ENCODE results near the gene ERP27. TPM values are rescaled to one million over a fixed set of nuclear protein-coding genes. Genes with fewer than 3 reads are reported as not detected.

ERP27 gene
- total RNA-seq, 1 experiment from 2014 or later: 0.98 TPM

DNA sequence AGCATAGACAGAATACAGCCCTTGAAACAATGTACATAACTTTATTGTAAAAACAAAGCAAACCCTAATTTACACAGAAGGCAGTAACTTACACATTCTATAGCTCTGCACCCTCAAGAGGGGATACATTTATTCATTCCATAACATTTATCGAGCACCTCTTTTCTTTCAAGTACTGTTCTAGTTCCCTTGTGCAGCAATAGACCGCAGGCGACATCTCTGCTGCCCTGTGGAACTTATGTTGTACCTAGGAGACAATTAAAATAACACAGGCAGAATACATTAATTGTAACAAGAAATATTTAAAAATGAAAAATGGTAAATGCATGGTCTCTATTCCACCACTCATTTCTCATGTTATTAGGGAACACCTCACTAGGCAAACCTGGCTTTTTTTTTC lies 24.5 kb upstream of the ERP27 start:
- Histone ChIP-seq H3K4me1 (no peaks in the 10 kb centered on the region), H3K27me3 (replicated peaks; ENCODE audit: control insufficient read depth, insufficient read depth, low read length) (no peaks in the 10 kb centered on the region), H3K36me3 (ENCODE audit: control insufficient read depth, insufficient read depth, low read length) (no peaks in the 10 kb centered on the region), H3K9me3 (no peaks in the 10 kb centered on the region), H3K4me3 (ENCODE audit: low read depth, low read length) (no peak overlapping the region)
- POLR2A ChIA-PET: no interaction called here
- DNase-seq: no peak
- no peak overlapping the region for H3K4me3 Mint-ChIP-seq (ENCODE audit: unreplicated experiment)
- TF ChIP-seq, protein P1, sequence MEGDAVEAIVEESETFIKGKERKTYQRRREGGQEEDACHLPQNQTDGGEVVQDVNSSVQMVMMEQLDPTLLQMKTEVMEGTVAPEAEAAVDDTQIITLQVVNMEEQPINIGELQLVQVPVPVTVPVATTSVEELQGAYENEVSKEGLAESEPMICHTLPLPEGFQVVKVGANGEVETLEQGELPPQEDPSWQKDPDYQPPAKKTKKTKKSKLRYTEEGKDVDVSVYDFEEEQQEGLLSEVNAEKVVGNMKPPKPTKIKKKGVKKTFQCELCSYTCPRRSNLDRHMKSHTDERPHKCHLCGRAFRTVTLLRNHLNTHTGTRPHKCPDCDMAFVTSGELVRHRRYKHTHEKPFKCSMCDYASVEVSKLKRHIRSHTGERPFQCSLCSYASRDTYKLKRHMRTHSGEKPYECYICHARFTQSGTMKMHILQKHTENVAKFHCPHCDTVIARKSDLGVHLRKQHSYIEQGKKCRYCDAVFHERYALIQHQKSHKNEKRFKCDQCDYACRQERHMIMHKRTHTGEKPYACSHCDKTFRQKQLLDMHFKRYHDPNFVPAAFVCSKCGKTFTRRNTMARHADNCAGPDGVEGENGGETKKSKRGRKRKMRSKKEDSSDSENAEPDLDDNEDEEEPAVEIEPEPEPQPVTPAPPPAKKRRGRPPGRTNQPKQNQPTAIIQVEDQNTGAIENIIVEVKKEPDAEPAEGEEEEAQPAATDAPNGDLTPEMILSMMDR (IDR thresholded peaks at IDR 0.05; ENCODE audit: insufficient read depth in 1 of 2, low read depth in 1 of 2, low read length in 1 of 2, severe bottlenecking in 1 of 2, unreplicated experiment in 1 of 2): no peak
- intact Hi-C loops (cut with micrococcal nuclease; ENCODE audit: unreplicated experiment): no loop called here
- no peaks in the 10 kb centered on the region for H3K36me3 Mint-ChIP-seq (ENCODE audit: insufficient read depth, unreplicated experiment)
- no peaks in the 10 kb centered on the region for H3K4me1 Mint-ChIP-seq (ENCODE audit: low read depth, unreplicated experiment)
- H3K9me3 Mint-ChIP-seq (ENCODE audit: unreplicated experiment): no peaks in the 10 kb centered on the region
- CTCF ChIA-PET: no interaction called here
- H3K27ac Mint-ChIP-seq (ENCODE audit: unreplicated experiment): no peak overlapping the region
- no TSS peak for BruUV-seq (replicated peaks)
- peaks cover 1% of the 10 kb centered on the region for H3K27me3 Mint-ChIP-seq (ENCODE audit: insufficient read depth, unreplicated experiment)

DNA sequence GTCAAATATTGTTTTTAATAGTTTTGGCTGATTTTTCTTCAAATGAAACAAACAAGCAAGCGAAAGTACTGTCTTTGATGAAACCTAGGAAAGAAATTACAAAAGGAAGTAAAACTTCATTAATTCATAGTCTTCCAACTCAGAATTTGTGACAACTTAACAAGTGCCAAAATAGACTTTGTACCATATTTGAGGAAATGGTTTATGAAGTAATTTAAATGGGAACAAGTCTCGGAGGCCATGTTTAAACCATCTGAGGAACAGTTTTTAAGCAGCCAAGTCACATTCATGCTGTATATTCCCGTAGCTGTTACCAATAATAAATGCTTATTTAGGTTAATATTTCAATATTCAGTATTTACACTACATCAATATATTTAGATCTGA lies 23.8 kb upstream of the ERP27 start:
- POLR2A ChIA-PET: no interaction called here

DNA sequence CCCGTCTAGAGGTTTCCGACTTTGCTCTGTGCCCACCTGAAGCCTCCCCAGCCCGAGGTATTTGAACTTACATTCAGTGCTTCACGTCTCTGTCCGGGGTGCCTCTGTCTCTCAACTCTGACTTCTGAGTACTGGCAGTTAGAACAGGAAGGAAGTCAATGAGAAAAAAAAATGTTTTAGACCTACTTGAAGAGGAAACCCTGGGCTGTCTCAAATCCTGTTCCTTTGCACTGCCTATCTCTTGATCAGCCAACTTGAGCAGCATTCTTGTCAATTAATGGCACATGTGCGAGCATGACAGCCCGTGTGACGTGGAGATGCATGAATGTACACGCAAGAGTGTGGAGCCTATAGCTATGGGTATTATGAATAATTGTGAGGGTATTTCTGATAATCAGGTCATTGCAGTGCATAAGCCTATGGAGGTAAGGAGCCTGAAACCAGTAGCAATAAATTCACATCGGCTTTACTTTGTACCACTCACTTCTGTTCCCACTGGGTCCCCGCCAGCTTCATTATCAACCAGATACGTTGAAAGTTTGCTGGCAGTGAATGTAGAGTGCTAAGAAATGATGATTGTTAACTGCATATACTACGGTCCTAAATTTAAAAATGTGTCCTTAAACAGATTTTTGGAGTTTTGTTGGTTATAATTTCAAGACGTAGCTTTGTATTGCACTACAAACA lies 23.3 kb upstream of the ERP27 start, which contains the start of gene ARHGDIB:
Gene ARHGDIB (minus strand): TSS at position 136 of the 687 bp plus-strand sequence. CDS start 10,889 bp downstream, outside the sequence.
- no peak for DNase-seq
- Histone ChIP-seq H3K9me3 (no peaks in the 10 kb centered on the region), H3K4me3 (ENCODE audit: low read depth, low read length) (no peak within 1 kb of the TSS), H3K27me3 (replicated peaks; ENCODE audit: control insufficient read depth, insufficient read depth, low read length) (no peaks in the 10 kb centered on the region), H3K36me3 (ENCODE audit: control insufficient read depth, insufficient read depth, low read length) (no peaks in the 10 kb centered on the region), H3K4me1 (no peaks in the 10 kb centered on the region)
- H3K27me3 Mint-ChIP-seq (ENCODE audit: insufficient read depth, unreplicated experiment): no peaks in the 10 kb centered on the region
- H3K4me3 Mint-ChIP-seq (ENCODE audit: unreplicated experiment): no peak within 1 kb of the TSS
- no peak within 1 kb of the TSS for H3K27ac Mint-ChIP-seq (ENCODE audit: unreplicated experiment)
- no peaks in the 10 kb centered on the region for H3K9me3 Mint-ChIP-seq (ENCODE audit: unreplicated experiment)
- POLR2A ChIA-PET: no interaction called here
- H3K36me3 Mint-ChIP-seq (ENCODE audit: insufficient read depth, unreplicated experiment): no peaks in the 10 kb centered on the region
- BruUV-seq (replicated peaks): no TSS peak
- H3K4me1 Mint-ChIP-seq (ENCODE audit: low read depth, unreplicated experiment): no peaks in the 10 kb centered on the region
- CTCF ChIA-PET: interaction anchor here (0.6 kb wide), 1 partner anchor 321 kb away, joined by 5 read pairs; no protein-coding TSS in a partner anchor
- intact Hi-C loops (cut with micrococcal nuclease; ENCODE audit: unreplicated experiment): no loop called here
- TF ChIP-seq, protein P1 (IDR thresholded peaks at IDR 0.05; ENCODE audit: insufficient read depth in 1 of 2, low read depth in 1 of 2, low read length in 1 of 2, severe bottlenecking in 1 of 2, unreplicated experiment in 1 of 2): no peak

More for the DNA sequence above, 23.8 kb upstream of the ERP27 start:
- H3K27me3 Mint-ChIP-seq (ENCODE audit: insufficient read depth, unreplicated experiment): no peaks in the 10 kb centered on the region
- TF ChIP-seq, protein P1 (IDR thresholded peaks at IDR 0.05; ENCODE audit: insufficient read depth in 1 of 2, low read depth in 1 of 2, low read length in 1 of 2, severe bottlenecking in 1 of 2, unreplicated experiment in 1 of 2): no peak
- intact Hi-C loops (cut with micrococcal nuclease; ENCODE audit: unreplicated experiment): no loop called here
- no peak overlapping the region for H3K4me3 ChIP-seq (ENCODE audit: low read depth, low read length)
- no peaks in the 10 kb centered on the region for H3K27me3 ChIP-seq (replicated peaks; ENCODE audit: control insufficient read depth, insufficient read depth, low read length)
- H3K36me3 Mint-ChIP-seq (ENCODE audit: insufficient read depth, unreplicated experiment): no peaks in the 10 kb centered on the region
- no peaks in the 10 kb centered on the region for H3K9me3 Mint-ChIP-seq (ENCODE audit: unreplicated experiment)
- H3K36me3 ChIP-seq (ENCODE audit: control insufficient read depth, insufficient read depth, low read length): no peaks in the 10 kb centered on the region
- no peaks in the 10 kb centered on the region for H3K9me3 ChIP-seq
- no peak for DNase-seq
- CTCF ChIA-PET: no interaction called here
- no TSS peak for BruUV-seq (replicated peaks)
- no peaks in the 10 kb centered on the region for H3K4me1 ChIP-seq
- no peaks in the 10 kb centered on the region for H3K4me1 Mint-ChIP-seq (ENCODE audit: low read depth, unreplicated experiment)
- H3K4me3 Mint-ChIP-seq (ENCODE audit: unreplicated experiment): no peak overlapping the region
- H3K27ac Mint-ChIP-seq (ENCODE audit: unreplicated experiment): no peak overlapping the region
